Lower leg skin (tissue), 4 donors: ENCODE results near the gene ATG9A. TPM values are rescaled to one million over a fixed set of nuclear protein-coding genes. Genes with fewer than 3 reads are reported as not detected.

ENCODE experiments used
- DNase-seq, 2 donors: peaks; one replicate each; pipeline ENCODE4 v3.0.0-alpha.2; 2019; ENCODE audit warnings: low spot score in 2 of 2
- H3K4me3 ChIP-seq: fragments of 200-600 bp; sonication (generic); 2 replicates; pipeline ENCODE4 v1.5.1; 2017; ENCODE audit warnings: mild to moderate bottlenecking, low read depth; ENCODE audit not compliant: poor library complexity, severe bottlenecking
- CTCF ChIP-seq, 3 donors: fragments of 450-650 bp; IDR thresholded peaks; one replicate each; pipeline ENCODE4 v1.5.1; 2016; ENCODE audit warnings: antibody characterized with exemption in 3 of 3, mild to moderate bottlenecking in 3 of 3, moderate library complexity in 2 of 3
- POLR2A ChIP-seq, 2 donors: fragments of 450-650 bp; IDR thresholded peaks; one replicate each; pipeline ENCODE4 v1.6.1; 2016 to 2017; ENCODE audit warnings: antibody characterized with exemption in 2 of 2, mild to moderate bottlenecking in 1 of 2, moderate library complexity in 1 of 2
- WGBS, 2 donors: methylation state at CpG; one replicate each; pipeline ENCODE4 v1.1.5; 2018; 5-methylcytosine and 5-hydroxymethylcytosine counted together
- intact Hi-C: fragments of 100-400 bp; cut with DNase I; formaldehyde crosslinking; loops from one replicate; pipeline ENCODE4 v1.15.0; 2023; ENCODE audit warnings: low total_unique reads
- total RNA-seq, 4 donors: library from RNA; depleted of rRNA; stranded (reverse); fragments of >200 nt; gene quantifications; one replicate each; pipeline ENCODE4 v1.1.0, GENCODE V29; 2016

The ATG9A gene
- total RNA-seq, 4 donors from 2014 or later, result 57.6 to 92.8 (median 61.9) TPM

- TF ChIP-seq CTCF (IDR thresholded peaks at IDR 0.05) (no peak), POLR2A (IDR thresholded peaks at IDR 0.05) (no peak)
- no peak overlapping the region for H3K4me3 ChIP-seq
- DNase-seq, result peak in 1 of 2 donors; percentile 34
- intact Hi-C loops, result no loop called here
- 87 to 90% methylated on average over 8 of the region's 8 CpGs for WGBS, 2 donors
Measured at GRCh38 chr2:219213026-219213415, 16.4 kb downstream of the ATG9A start.

- peak in 1 of 2 donors; percentile 72 for DNase-seq
- H3K4me3 ChIP-seq, result no peak overlapping the region
- TF ChIP-seq POLR2A (IDR thresholded peaks at IDR 0.05) (no peak), CTCF (IDR thresholded peaks at IDR 0.05) (no peak)
- intact Hi-C loops, result no loop called here
- WGBS, 2 donors, result 86 to 94% methylated on average over 9 of the region's 9 CpGs
Measured at GRCh38 chr2:219210886-219211362, 18.5 kb downstream of the ATG9A start.

GRCh38 chr2:219210196-219210885 lies 19.1 kb downstream of the ATG9A start:
- 93 to 97% methylated on average over 21 to 23 of the region's 24 CpGs for WGBS, 2 donors
- TF ChIP-seq POLR2A (IDR thresholded peaks at IDR 0.05) (no peak), CTCF (IDR thresholded peaks at IDR 0.05) (no peak)
- H3K4me3 ChIP-seq, result no peak overlapping the region
- peak in 1 of 2 donors; percentile 75 for DNase-seq
- intact Hi-C loops, result no loop called here

- TF ChIP-seq POLR2A (IDR thresholded peaks at IDR 0.05) (no peak), CTCF (IDR thresholded peaks at IDR 0.05) (no peak)
- 73 to 78% methylated on average over 16 to 18 of the region's 18 CpGs for WGBS, 2 donors
- peak in 1 of 2 donors; percentile 77 for DNase-seq
- intact Hi-C loops, result no loop called here
- H3K4me3 ChIP-seq, result no peak overlapping the region
Measured at GRCh38 chr2:219209236-219210195, 19.9 kb downstream of the ATG9A start.

GRCh38 chr2:219207884-219208740 lies 21.3 kb downstream of the ATG9A start:
- intact Hi-C loops, result no loop called here
- TF ChIP-seq POLR2A (IDR thresholded peaks at IDR 0.05), result no peak
- TF ChIP-seq CTCF (IDR thresholded peaks at IDR 0.05), result no peak
- no peak overlapping the region for H3K4me3 ChIP-seq
- WGBS, 2 donors, result 70 to 74% methylated on average over 17 of the region's 17 CpGs
- peak in 1 of 2 donors; percentile 85 for DNase-seq
